Left renal pelvis (tissue), 4 donors: ENCODE measurements around the gene PHACTR1. TPM values are rescaled to one million over a fixed set of nuclear protein-coding genes. Genes with fewer than 3 reads are reported as not detected.
A peak's percentile ranks its signal among the peaks of the same experiment; 100 is the strongest.

Experiments used
- DNase-seq, 4 donors: peaks; one replicate each; pipeline ENCODE4 v3.0.0-alpha.2; 2013; ENCODE audit warnings: low read depth in 4 of 4, low spot score in 3 of 4
- polyA plus RNA-seq, 4 donors: library from polyadenylated mRNA; unstranded; fragments of 120-200 nt; gene quantifications; one replicate each; pipeline ENCODE4 v1.2.1, GENCODE V29; 2013; ENCODE audit not compliant: insufficient read length in 4 of 4

Gene PHACTR1
- polyA plus RNA-seq, 4 donors: 2.4 to 19.1 (median 16.0) TPM

GRCh38 chr6:13012296-13012695, 295.7 kb downstream of the PHACTR1 start:
- DNase-seq: no peak

- DNase-seq: peak in 1 of 4 donors; percentile 37
Measured at GRCh38 chr6:13012977-13013680, 296.6 kb downstream of the PHACTR1 start.

GRCh38 chr6:13013681-13014503, 297.3 kb downstream of the PHACTR1 start:
- no peak for DNase-seq

GRCh38 chr6:13014504-13015378, 298.2 kb downstream of the PHACTR1 start:
- DNase-seq: no peak

GRCh38 chr6:13015379-13015681, 298.8 kb downstream of the PHACTR1 start:
- no peak for DNase-seq

GRCh38 chr6:13024616-13025015, 308.0 kb downstream of the PHACTR1 start:
- no peak for DNase-seq

- DNase-seq: no peak
Measured at GRCh38 chr6:13025893-13026499, 309.4 kb downstream of the PHACTR1 start.

GRCh38 chr6:13026557-13026956, 310.0 kb downstream of the PHACTR1 start:
- no peak for DNase-seq

GRCh38 chr6:13027207-13027606, 310.6 kb downstream of the PHACTR1 start:
- no peak for DNase-seq

GRCh38 chr6:13030396-13030795, 313.8 kb downstream of the PHACTR1 start:
- DNase-seq: no peak

GRCh38 chr6:13032566-13032965, 316.0 kb downstream of the PHACTR1 start:
- no peak for DNase-seq

GRCh38 chr6:13033145-13033544, 316.6 kb downstream of the PHACTR1 start:
- no peak for DNase-seq

GRCh38 chr6:13034316-13034715, 317.7 kb downstream of the PHACTR1 start:
- no peak for DNase-seq

- no peak for DNase-seq
Measured at GRCh38 chr6:13035606-13036005, 319.0 kb downstream of the PHACTR1 start.

GRCh38 chr6:13038315-13038714, 321.7 kb downstream of the PHACTR1 start:
- no peak for DNase-seq

- no peak for DNase-seq
Measured at GRCh38 chr6:13038741-13039190, 322.2 kb downstream of the PHACTR1 start.

GRCh38 chr6:13044390-13044789, 327.8 kb downstream of the PHACTR1 start:
- no peak for DNase-seq

GRCh38 chr6:13044896-13045295, 328.3 kb downstream of the PHACTR1 start:
- DNase-seq: no peak

GRCh38 chr6:13045676-13046075, 329.1 kb downstream of the PHACTR1 start:
- no peak for DNase-seq

- no peak for DNase-seq
Measured at GRCh38 chr6:13046084-13046483, 329.5 kb downstream of the PHACTR1 start.

GRCh38 chr6:13048113-13048512, 331.5 kb downstream of the PHACTR1 start:
- no peak for DNase-seq
